A549 (cell line): ENCODE results near the gene PRKAR2B. TPM values are rescaled to one million over a fixed set of nuclear protein-coding genes. Genes with fewer than 3 reads are reported as not detected.

Source experiments
- ATAC-seq, 2 experiments: fragments of 200-7000 bp in 1 of 2; fragments of >200 bp in 1 of 2; cut with Nextera tagmentation in 1 of 2; cut with Tn5 transposase in 1 of 2; 3 replicates each; pipeline versions ENCODE4 v1.8.0 to v1.9.1; 2018 to 2020; ENCODE audit warnings: mild to moderate bottlenecking in 1 of 2, moderate library complexity in 1 of 2
- CTCF ChIA-PET: fragments of 300-600 bp; sonication (Branson Sonifier 250); formaldehyde crosslinking; extraction: SDS; loops from one replicate; lab custom pipeline; 2021; ENCODE audit warnings: antibody characterized with exemption, inconsistent platforms; lab: Yijun Ruan, JAX
- POLR2A ChIA-PET: fragments of 350-600 bp; formaldehyde crosslinking; extraction: SDS; loops from one replicate; lab custom pipeline; 2021; ENCODE audit warnings: antibody characterized with exemption, inconsistent platforms; lab: Yijun Ruan, JAX
- DNase-seq, 2 experiments: peaks; one replicate each; pipeline versions ENCODE4 v3.0.0 to v3.0.0-alpha.2; 2011 to 2016; ENCODE audit warnings: low read depth in 1 of 2, low spot score in 1 of 2
- FAIRE-seq: peaks from 2 replicates; lab custom pipeline; 2011; peaks lifted over from hg19 to GRCh38; lab: Jason Lieb, UNC
- H3K27ac ChIP-seq, 2 experiments: fragments of >200 bp; sonication (Bioruptor Twin); formaldehyde crosslinking; 3 replicates each; pipeline ENCODE4 v1.5.1; 2016 to 2017
- H3K4me1 ChIP-seq: fragments of >200 bp; sonication (Bioruptor Twin); formaldehyde crosslinking; 3 replicates; pipeline ENCODE4 v1.6.1; 2016
- H3K4me2 ChIP-seq: fragments of >200 bp; sonication (Bioruptor Twin); formaldehyde crosslinking; 3 replicates; pipeline ENCODE4 v1.6.1; 2016
- H3K4me3 ChIP-seq: fragments of >200 bp; sonication (Bioruptor Twin); formaldehyde crosslinking; 3 replicates; pipeline ENCODE4 v1.5.1; 2016
- H3K9me3 ChIP-seq: fragments of >200 bp; sonication (Bioruptor Twin); formaldehyde crosslinking; 3 replicates; pipeline ENCODE4 v1.6.1; 2016
- CEBPB ChIP-seq, 2 experiments: fragments of >200 bp in 1 of 2; sonication (Bioruptor Twin) in 1 of 2; formaldehyde crosslinking in 1 of 2; IDR thresholded peaks; 2 replicates each; pipeline ENCODE4 v1.6.1; 2012 to 2016
- CTCF ChIP-seq: fragments of >200 bp; sonication (Bioruptor Twin); formaldehyde crosslinking; IDR thresholded peaks from 3 replicates; pipeline ENCODE4 v1.5.1; 2016
- EHF ChIP-seq: fragments of 250-450 bp; sonication (Bioruptor Pico); IDR thresholded peaks from 2 replicates; pipeline ENCODE4 v1.5.0; 2020; ENCODE audit warnings: mild to moderate bottlenecking
- FOSB ChIP-seq: fragments of 250-450 bp; sonication (Bioruptor Pico); IDR thresholded peaks from 2 replicates; pipeline ENCODE4 v1.5.0; 2020; ENCODE audit warnings: mild to moderate bottlenecking, moderate library complexity
- FOSL2 ChIP-seq, 2 experiments: fragments of 450-650 bp in 1 of 2; fragments of >200 bp in 1 of 2; sonication (Bioruptor Twin) in 1 of 2; formaldehyde crosslinking; IDR thresholded peaks; 2 replicates each; pipeline versions ENCODE4 v1.5.0 to v1.6.1; 2016 to 2020; ENCODE audit warnings: mild to moderate bottlenecking in 1 of 2, moderate library complexity in 1 of 2
- GATA3 ChIP-seq: IDR thresholded peaks from 2 replicates; pipeline ENCODE4 v1.6.1; 2012; ENCODE audit warnings: borderline replicate concordance
- HDAC2 ChIP-seq: fragments of 200-600 bp; sonication (generic); IDR thresholded peaks from 2 replicates; pipeline ENCODE4 v1.6.1; 2016
- HOXA7 ChIP-seq: fragments of 250-450 bp; sonication (Bioruptor Pico); IDR thresholded peaks from 2 replicates; pipeline ENCODE4 v1.5.0; 2020; ENCODE audit warnings: mild to moderate bottlenecking, moderate library complexity
- HOXB13 ChIP-seq: fragments of 250-450 bp; sonication (Bioruptor Pico); IDR thresholded peaks from 2 replicates; pipeline ENCODE4 v1.5.0; 2020; ENCODE audit warnings: low read depth, mild to moderate bottlenecking, moderate library complexity
- KDM1A ChIP-seq: fragments of 200-600 bp; sonication (generic); IDR thresholded peaks from 2 replicates; pipeline ENCODE4 v1.6.1; 2016; ENCODE audit warnings: low read depth, mild to moderate bottlenecking
- KDM5A ChIP-seq: fragments of 200-600 bp; sonication (generic); IDR thresholded peaks from 2 replicates; pipeline ENCODE4 v1.6.1; 2016; ENCODE audit warnings: antibody characterized with exemption, mild to moderate bottlenecking
- PHF8 ChIP-seq: fragments of 200-600 bp; sonication (generic); IDR thresholded peaks from 2 replicates; pipeline ENCODE4 v1.6.1; 2016; ENCODE audit warnings: low read depth, mild to moderate bottlenecking, antibody characterized with exemption, moderate library complexity, borderline replicate concordance
- POLR2A ChIP-seq: IDR thresholded peaks from 2 replicates; pipeline ENCODE4 v1.6.1; 2012; ENCODE audit warnings: mild to moderate bottlenecking, low read length
- POLR2AphosphoS2 ChIP-seq: conservative IDR thresholded peaks from 2 replicates; pipeline ENCODE4 v1.6.1; 2012; ENCODE audit warnings: low read length, improper control_type of control experiment, inconsistent platforms
- RCOR1 ChIP-seq: fragments of 150-350 bp; IDR thresholded peaks from 2 replicates; pipeline ENCODE4 v1.6.1; 2014; ENCODE audit warnings: antibody characterized with exemption, low read length, low read depth
- RFX5 ChIP-seq: fragments of 450-650 bp; IDR thresholded peaks from 2 replicates; pipeline ENCODE4 v1.7.1; 2014; ENCODE audit warnings: antibody characterized with exemption, mild to moderate bottlenecking, moderate library complexity
- TFCP2L1 ChIP-seq: fragments of 250-450 bp; sonication (Bioruptor Pico); IDR thresholded peaks from 2 replicates; pipeline ENCODE4 v1.5.0; 2021; ENCODE audit warnings: mild to moderate bottlenecking
- TP53 ChIP-seq: fragments of 250-450 bp; sonication (Bioruptor Pico); IDR thresholded peaks from 2 replicates; pipeline ENCODE4 v1.5.0; 2021; ENCODE audit warnings: mild to moderate bottlenecking, moderate library complexity
- USF2 ChIP-seq: fragments of 450-650 bp; IDR thresholded peaks from 2 replicates; pipeline ENCODE4 v1.6.1; 2014; ENCODE audit warnings: antibody characterized with exemption
- WGBS: methylation state at CpG from one replicate; pipeline ENCODE4 v1.1.6; 2017; ENCODE audit errors: missing lambda C conversion rate; 5-methylcytosine and 5-hydroxymethylcytosine counted together
- polyA plus RNA-seq, 4 experiments: library from polyadenylated mRNA; depleted of rRNA in 3 of 4; stranded (reverse); fragments of >200 nt; fragmentation: RNase III in 1 of 4; extraction: RNeasy Plus Mini Kit Qiagen cat#74134 plus additional on column Dnase treatment in 1 of 4; gene quantifications; 2 replicates in 3 of 4; 3 replicates in 1 of 4; pipeline ENCODE4 v1.2.3, GENCODE V29; 2011 to 2017
- TF ChIP-seq, protein P1 (sequence below): fragments of >200 bp; sonication (Bioruptor Twin); formaldehyde crosslinking; IDR thresholded peaks from 2 replicates; pipeline ENCODE4 v1.6.1; 2016
- TF ChIP-seq, protein P2 (sequence below): fragments of 250-450 bp; sonication (Bioruptor Pico); IDR thresholded peaks from 2 replicates; pipeline ENCODE4 v1.5.0; 2020; ENCODE audit warnings: low read depth, mild to moderate bottlenecking, moderate library complexity
- TF ChIP-seq, protein P3 (sequence below): IDR thresholded peaks from 2 replicates; pipeline ENCODE4 v1.6.1; 2012

Gene PRKAR2B
- polyA plus RNA-seq, 2 of the 4 experiments (the other 2 are of a cell fraction) = 3.6 to 4.4 TPM

GRCh38 chr7:107035446-107035845, 9.1 kb upstream of the PRKAR2B start:
- Histone ChIP-seq H3K4me2 (peak overlapping the region; percentile 10; the same call in 1 of the 3 replicates), H3K9me3 (0 out of 3 replicates have a peak, but pooled peaks cover 2% of the 10 kb centered on the region), H3K4me1 (peaks cover 4% of the 10 kb centered on the region; the same call in 1 of the 3 replicates), H3K4me3 (no peak overlapping the region), H3K27ac (no peak overlapping the region)
- FAIRE-seq (no peak), DNase-seq (peak; percentile 43 to 59), ATAC-seq (peak; percentile 82 to 90)
- TF ChIP-seq PHF8 (no peak), RFX5 (no peak), CTCF (no peak), FOSL2 (IDR thresholded peaks at IDR 0.05) (peak; percentile 37; the same call in 1 of the 2 replicates), FOSL2 (CRISPR knock-in tag; IDR thresholded peaks at IDR 0.05) (peak; percentile 73)
- TF ChIP-seq, protein P1, sequence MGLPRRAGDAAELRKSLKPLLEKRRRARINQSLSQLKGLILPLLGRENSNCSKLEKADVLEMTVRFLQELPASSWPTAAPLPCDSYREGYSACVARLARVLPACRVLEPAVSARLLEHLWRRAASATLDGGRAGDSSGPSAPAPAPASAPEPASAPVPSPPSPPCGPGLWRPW = no peak
- ChIA-PET POLR2A (no interaction called here), CTCF (no interaction called here)

DNA sequence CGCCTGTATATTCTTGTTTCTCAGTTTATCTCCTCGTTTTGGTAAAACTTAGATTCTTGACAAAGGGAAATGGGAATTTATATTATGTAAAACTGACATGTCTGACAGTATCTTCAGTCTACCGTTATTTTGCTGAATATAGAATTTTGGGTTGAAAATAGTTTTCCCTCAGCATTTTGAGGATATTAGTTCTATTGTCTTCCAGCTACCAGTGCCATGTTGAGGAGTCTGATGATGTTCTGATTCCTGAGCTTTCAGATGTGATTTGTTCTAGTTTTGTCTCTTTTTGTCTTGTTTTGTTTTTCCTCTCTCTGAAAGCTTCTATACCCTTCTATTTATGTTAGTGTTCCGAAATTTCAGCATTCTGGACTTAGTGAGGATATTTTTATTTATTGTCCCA, 8.0 kb upstream of the PRKAR2B start:
- no peak for TF ChIP-seq GATA3
- TF ChIP-seq TFCP2L1 (CRISPR knock-in tag) = no peak
- no peak for TF ChIP-seq RFX5
- TF ChIP-seq, protein P2, sequence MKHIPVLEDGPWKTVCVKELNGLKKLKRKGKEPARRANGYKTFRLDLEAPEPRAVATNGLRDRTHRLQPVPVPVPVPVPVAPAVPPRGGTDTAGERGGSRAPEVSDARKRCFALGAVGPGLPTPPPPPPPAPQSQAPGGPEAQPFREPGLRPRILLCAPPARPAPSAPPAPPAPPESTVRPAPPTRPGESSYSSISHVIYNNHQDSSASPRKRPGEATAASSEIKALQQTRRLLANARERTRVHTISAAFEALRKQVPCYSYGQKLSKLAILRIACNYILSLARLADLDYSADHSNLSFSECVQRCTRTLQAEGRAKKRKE (CRISPR knock-in tag) = no peak
- TF ChIP-seq POLR2AphosphoS2 = no peak
- TF ChIP-seq FOSB (CRISPR knock-in tag) = no peak
- TF ChIP-seq EHF (CRISPR knock-in tag) = no peak
- no peak for TF ChIP-seq KDM5A
- no peak for TF ChIP-seq RCOR1
- TF ChIP-seq USF2 = no peak
- no peak for TF ChIP-seq CEBPB (IDR thresholded peaks at IDR 0.05)
- TF ChIP-seq TP53 (CRISPR knock-in tag) = no peak
- TF ChIP-seq HDAC2 = no peak
- TF ChIP-seq PHF8 = no peak
- no peak for TF ChIP-seq HOXB13 (CRISPR knock-in tag)
- no peak for TF ChIP-seq HOXA7 (CRISPR knock-in tag)
- TF ChIP-seq CTCF = no peak
- TF ChIP-seq KDM1A = no peak
- no peak for TF ChIP-seq POLR2A
- TF ChIP-seq, protein P3, sequence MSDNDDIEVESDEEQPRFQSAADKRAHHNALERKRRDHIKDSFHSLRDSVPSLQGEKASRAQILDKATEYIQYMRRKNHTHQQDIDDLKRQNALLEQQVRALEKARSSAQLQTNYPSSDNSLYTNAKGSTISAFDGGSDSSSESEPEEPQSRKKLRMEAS = no peak
- POLR2A ChIA-PET = no interaction called here
- Histone ChIP-seq H3K4me3 (no peak overlapping the region), H3K4me2 (no peak overlapping the region), H3K9me3 (0 out of 3 replicates have a peak, but pooled peaks cover 2% of the 10 kb centered on the region), H3K27ac (no peak overlapping the region), H3K4me1 (peaks cover 4% of the 10 kb centered on the region; the same call in 1 of the 3 replicates)
- 39% methylated on average over 4 of the region's 4 CpGs for WGBS
- CTCF ChIA-PET = no interaction called here
- DNase-seq (no peak), FAIRE-seq (no peak), ATAC-seq (no peak)
